Ishikawa (cell line): ENCODE measurements around the gene ERMP1.
A peak's percentile ranks its signal among the peaks of the same experiment; 100 is the strongest.

Experiments
- CEBPB ChIP-seq: IDR thresholded peaks from 2 replicates; pipeline ENCODE4 v1.6.1; 2012
- CREB1 ChIP-seq: IDR thresholded peaks from 2 replicates; pipeline ENCODE4 v1.6.1; 2012; ENCODE audit warnings: low read depth
- EGR1 ChIP-seq: IDR thresholded peaks from 2 replicates; pipeline ENCODE4 v1.6.1; 2012
- EP300 ChIP-seq: IDR thresholded peaks from 2 replicates; pipeline ENCODE4 v1.6.1; 2012; ENCODE audit warnings: borderline replicate concordance
- FOXM1 ChIP-seq: IDR thresholded peaks from 2 replicates; pipeline ENCODE4 v1.6.1; 2012; ENCODE audit warnings: low read depth, borderline replicate concordance
- MAX ChIP-seq: IDR thresholded peaks from 2 replicates; pipeline ENCODE4 v1.6.1; 2012
- NFIC ChIP-seq: IDR thresholded peaks from 2 replicates; pipeline ENCODE4 v1.6.1; 2012
- RAD21 ChIP-seq: IDR thresholded peaks from 2 replicates; pipeline ENCODE4 v1.6.1; 2012; ENCODE audit warnings: low read depth
- TAF1 ChIP-seq: IDR thresholded peaks from 2 replicates; pipeline ENCODE4 v1.6.1; 2012; ENCODE audit warnings: low read depth, mild to moderate bottlenecking
- TCF12 ChIP-seq: IDR thresholded peaks from 2 replicates; pipeline ENCODE4 v1.6.1; 2012; ENCODE audit warnings: low read depth
- TEAD4 ChIP-seq: IDR thresholded peaks from 2 replicates; pipeline ENCODE4 v1.6.1; 2012
- USF1 ChIP-seq: IDR thresholded peaks from 2 replicates; pipeline ENCODE4 v1.6.1; 2012
- YY1 ChIP-seq: IDR thresholded peaks from 2 replicates; pipeline ENCODE4 v1.6.1; 2012; ENCODE audit warnings: low read depth
- ZBTB7A ChIP-seq: IDR thresholded peaks from 2 replicates; pipeline ENCODE4 v1.6.1; 2012; ENCODE audit warnings: low read depth
- TF ChIP-seq, protein P1 (sequence below): IDR thresholded peaks from 2 replicates; pipeline ENCODE4 v1.6.1; 2012; ENCODE audit warnings: low read depth, mild to moderate bottlenecking

Gene ERMP1

GRCh38 chr9:5800969-5801738 is 31.8 kb downstream of the ERMP1 start:
- no peak for TF ChIP-seq USF1
- TF ChIP-seq TEAD4 = peak; percentile 74
- TF ChIP-seq NFIC = peak; percentile 90

GRCh38 chr9:5799314-5799713 is 33.6 kb downstream of the ERMP1 start:
- TF ChIP-seq TCF12 = no peak
- no peak for TF ChIP-seq EP300
- peak; percentile 59 for TF ChIP-seq RAD21
- TF ChIP-seq, protein P1, sequence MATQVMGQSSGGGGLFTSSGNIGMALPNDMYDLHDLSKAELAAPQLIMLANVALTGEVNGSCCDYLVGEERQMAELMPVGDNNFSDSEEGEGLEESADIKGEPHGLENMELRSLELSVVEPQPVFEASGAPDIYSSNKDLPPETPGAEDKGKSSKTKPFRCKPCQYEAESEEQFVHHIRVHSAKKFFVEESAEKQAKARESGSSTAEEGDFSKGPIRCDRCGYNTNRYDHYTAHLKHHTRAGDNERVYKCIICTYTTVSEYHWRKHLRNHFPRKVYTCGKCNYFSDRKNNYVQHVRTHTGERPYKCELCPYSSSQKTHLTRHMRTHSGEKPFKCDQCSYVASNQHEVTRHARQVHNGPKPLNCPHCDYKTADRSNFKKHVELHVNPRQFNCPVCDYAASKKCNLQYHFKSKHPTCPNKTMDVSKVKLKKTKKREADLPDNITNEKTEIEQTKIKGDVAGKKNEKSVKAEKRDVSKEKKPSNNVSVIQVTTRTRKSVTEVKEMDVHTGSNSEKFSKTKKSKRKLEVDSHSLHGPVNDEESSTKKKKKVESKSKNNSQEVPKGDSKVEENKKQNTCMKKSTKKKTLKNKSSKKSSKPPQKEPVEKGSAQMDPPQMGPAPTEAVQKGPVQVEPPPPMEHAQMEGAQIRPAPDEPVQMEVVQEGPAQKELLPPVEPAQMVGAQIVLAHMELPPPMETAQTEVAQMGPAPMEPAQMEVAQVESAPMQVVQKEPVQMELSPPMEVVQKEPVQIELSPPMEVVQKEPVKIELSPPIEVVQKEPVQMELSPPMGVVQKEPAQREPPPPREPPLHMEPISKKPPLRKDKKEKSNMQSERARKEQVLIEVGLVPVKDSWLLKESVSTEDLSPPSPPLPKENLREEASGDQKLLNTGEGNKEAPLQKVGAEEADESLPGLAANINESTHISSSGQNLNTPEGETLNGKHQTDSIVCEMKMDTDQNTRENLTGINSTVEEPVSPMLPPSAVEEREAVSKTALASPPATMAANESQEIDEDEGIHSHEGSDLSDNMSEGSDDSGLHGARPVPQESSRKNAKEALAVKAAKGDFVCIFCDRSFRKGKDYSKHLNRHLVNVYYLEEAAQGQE = no peak
- no peak for TF ChIP-seq ZBTB7A

GRCh38 chr9:5798581-5798980 is 34.3 kb downstream of the ERMP1 start:
- TF ChIP-seq RAD21 = no peak
- no peak for TF ChIP-seq EP300
- TF ChIP-seq, protein P1 = no peak
- TF ChIP-seq USF1 = no peak
- no peak for TF ChIP-seq TCF12
- no peak for TF ChIP-seq TAF1
- no peak for TF ChIP-seq CREB1
- no peak for TF ChIP-seq TEAD4
- no peak for TF ChIP-seq FOXM1

DNA sequence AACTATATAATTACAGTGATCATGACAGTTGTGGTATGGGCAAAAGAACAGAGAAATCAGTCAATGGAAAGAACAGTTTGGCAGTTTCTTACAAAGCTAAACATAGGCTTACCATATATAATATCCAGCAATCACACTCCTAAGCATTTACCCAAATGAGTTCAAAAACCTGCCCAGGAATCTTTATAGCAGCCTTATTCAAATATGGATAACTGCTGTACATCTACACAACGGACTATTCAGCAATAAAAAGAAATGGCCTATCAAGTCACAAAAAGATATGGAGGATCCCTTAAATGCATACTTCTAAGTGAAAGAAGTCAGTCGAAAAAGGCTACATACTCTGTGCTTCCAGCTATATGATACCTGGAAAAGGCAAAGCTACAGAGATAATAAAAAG is 36.6 kb downstream of the ERMP1 start:
- TF ChIP-seq, protein P1 = no peak
- TF ChIP-seq RAD21 (no peak), TCF12 (no peak), MAX (no peak), ZBTB7A (no peak), CREB1 (no peak), CEBPB (no peak), FOXM1 (no peak), NFIC (no peak), EGR1 (no peak), USF1 (no peak), YY1 (no peak), TAF1 (no peak), TEAD4 (no peak), EP300 (no peak)

GRCh38 chr9:5793812-5794211 is 39.1 kb downstream of the ERMP1 start:
- TF ChIP-seq TCF12 = no peak
- TF ChIP-seq USF1 = no peak
- TF ChIP-seq, protein P1 = no peak
- TF ChIP-seq TEAD4 = no peak
- no peak for TF ChIP-seq RAD21
- TF ChIP-seq TAF1 = no peak
- TF ChIP-seq EP300 = no peak
